ENCODE data around the gene SMIM33.

DNA sequence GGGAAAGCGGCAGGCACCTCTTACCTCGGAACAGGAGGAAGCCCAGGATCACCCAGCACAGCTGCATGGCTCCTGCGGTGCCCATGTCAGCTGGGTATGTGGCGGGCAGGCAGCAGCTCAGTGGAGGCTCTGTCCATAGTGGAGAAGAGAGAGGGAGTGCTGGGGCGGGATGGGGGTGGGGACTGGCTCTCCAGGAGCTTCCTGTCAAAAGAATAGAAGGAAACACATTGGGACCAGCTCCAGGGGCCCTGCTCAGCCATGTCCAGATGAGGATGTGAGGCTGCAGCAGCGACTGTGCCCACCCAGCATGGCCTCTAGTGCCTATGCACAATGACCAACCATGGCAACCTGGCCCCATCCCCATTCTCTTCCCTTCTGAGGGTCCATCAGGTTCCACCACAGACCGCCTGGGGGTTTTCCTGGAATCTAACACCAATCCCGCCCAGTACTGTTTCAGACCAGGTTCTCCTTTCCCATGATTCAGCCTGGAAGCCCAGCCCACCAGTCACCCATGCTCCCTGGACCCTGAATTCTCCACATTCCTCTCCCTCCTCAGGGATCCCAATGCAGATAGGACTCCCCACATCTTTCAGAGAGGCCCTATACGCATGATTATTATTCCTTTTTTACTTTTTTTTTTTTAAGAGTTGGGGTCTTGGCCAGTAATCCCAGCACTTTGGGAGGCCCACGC, 8.1 kb upstream of the SMIM33 start, which contains the start of gene ECSCR:
- TF ChIP-seq POLR2A (IDR thresholded peaks at IDR 0.05) (no peak), CTCF (IDR thresholded peaks at IDR 0.05) (no peak)

Data from right lobe of liver (tissue), 4 donors.